HPDE6-E6E7 (cell line): ENCODE results near the gene SMR3B.

Experiments
- DNase-seq: peaks from one replicate; pipeline ENCODE4 v3.0.0; 2011; ENCODE audit warnings: missing footprints; ENCODE audit errors: extremely low spot score

SMR3B gene

GRCh38 chr4:70382691-70383181 is at the start of gene SMR3B:
TSS of gene SMR3B (plus strand) at chr4:70383131. CDS start at chr4:70384511, 1,380 bp downstream.
- no peak for DNase-seq

DNA sequence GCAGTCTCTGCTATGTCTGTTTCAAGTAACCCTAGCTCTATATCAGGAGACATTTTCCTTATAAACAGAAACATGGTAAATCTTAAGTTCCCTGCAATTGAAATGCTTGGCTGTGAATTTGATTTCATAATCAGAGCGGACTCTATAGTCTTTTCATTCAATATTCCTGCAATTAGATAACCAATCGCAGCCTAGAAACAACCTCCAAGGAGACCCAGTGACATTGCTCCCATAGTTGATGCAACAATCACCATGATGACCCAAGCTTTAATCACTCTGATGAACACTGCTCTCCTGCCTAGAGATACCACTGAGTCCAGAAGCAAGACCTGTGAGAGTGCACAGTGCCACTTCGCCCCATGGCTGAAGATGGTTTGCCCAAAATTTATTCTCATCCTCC is 48.2 kb upstream of the SMR3B start, which contains the start of gene CABS1:
Gene CABS1, plus strand, starts transcription at position 301 of the 400 bp plus-strand sequence. Its CDS starts 59 bp downstream, at position 360.
- no peak for DNase-seq

DNA sequence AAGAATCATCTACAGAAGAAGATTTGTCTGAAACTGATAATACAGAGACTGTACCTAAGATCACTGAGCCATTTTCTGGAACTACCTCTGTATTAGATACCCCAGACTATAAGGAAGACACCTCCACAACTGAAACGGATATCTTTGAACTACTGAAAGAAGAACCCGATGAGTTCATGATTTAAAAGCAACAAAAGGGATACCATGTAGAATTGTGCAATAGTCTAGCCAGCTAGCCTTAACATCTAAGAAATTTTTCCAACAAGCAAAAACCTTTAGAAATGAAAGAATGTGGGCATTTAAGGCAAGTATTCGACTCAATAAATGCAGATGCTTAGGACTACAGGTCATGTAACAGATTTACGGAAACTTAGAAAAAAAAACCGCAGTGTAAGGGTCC is 46.9 kb upstream of the SMR3B start:
- DNase-seq, result no peak

- DNase-seq, result no peak
Measured at GRCh38 chr4:70337886-70338420, 45.0 kb upstream of the SMR3B start.

DNA sequence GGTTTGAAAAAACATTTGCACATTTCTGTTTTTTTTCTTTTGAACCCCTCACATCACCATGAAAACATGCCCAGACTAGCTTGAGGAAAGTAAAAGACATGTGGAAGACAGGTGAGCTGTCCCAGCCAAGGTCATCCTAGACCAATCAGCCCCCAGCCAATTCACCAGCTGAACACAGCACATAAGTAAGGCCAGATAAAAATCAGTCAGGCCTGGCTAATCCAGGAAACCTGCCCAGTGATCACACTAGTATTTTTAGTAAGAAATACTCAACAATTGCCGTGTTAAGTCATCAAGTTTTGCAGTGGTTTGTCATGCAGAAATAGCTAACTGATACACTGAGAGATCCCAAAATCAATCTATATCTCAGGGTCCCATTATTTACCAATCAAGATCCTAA is 26.7 kb upstream of the SMR3B start:
- no peak for DNase-seq

DNA sequence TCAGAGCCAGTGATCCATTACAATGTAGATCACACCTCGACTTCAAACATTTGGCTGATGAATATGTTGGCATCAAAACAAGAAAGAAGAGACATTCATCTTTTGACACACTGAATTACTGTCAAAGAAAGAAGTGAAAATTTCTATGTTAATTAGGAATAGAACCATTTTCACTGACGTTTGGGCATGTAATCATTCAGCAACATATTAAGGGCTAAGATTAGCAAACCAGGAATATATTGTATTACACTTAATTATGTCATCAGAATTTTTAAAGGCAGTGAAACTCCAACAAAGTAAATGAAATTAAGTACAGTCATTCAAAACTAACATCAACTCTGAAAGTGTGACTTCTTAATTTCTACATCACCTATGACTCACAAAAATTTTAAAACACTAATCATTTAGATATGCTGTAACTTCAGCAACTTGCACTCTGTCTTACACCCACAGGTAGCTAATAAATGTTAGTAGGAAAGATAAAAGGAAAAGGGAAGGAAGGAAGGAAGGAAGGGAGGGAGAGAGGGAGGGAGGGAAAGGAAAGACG is 23.7 kb upstream of the SMR3B start:
- DNase-seq, result no peak

- no peak for DNase-seq
Measured at GRCh38 chr4:70360460-70360859, 22.5 kb upstream of the SMR3B start, which contains the start of gene SMR3A. TSS of gene SMR3A (plus strand) at chr4:70360760. CDS start at chr4:70362116, 1,356 bp downstream.

- no peak for DNase-seq
Measured at GRCh38 chr4:70364002-70364401, 18.9 kb upstream of the SMR3B start.

GRCh38 chr4:70365479-70365878 is 17.5 kb upstream of the SMR3B start:
- peak; percentile 16 for DNase-seq

- no peak for DNase-seq
Measured at GRCh38 chr4:70367813-70368212, 15.1 kb upstream of the SMR3B start.

GRCh38 chr4:70371987-70372386 is 10.9 kb upstream of the SMR3B start:
- DNase-seq, result no peak

DNA sequence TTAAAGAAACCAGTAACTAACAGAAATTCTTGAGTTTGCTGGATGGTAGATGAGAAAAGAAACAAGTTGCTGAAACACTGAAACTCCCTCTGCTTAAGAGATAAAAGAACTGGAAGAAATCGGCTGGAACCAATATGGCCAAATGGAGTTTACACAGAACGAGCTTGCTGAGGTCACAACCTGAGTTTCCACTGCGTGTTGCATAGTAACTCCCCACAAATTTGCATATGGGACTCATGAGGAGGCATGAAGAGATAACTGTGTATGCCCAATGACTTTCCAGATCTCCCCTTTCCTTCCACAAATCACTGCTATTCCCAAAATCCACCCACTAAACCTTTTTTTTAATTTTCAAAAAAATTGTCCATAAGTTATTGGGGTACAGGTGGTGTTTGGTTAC is 10.2 kb upstream of the SMR3B start:
- DNase-seq, result no peak

DNA sequence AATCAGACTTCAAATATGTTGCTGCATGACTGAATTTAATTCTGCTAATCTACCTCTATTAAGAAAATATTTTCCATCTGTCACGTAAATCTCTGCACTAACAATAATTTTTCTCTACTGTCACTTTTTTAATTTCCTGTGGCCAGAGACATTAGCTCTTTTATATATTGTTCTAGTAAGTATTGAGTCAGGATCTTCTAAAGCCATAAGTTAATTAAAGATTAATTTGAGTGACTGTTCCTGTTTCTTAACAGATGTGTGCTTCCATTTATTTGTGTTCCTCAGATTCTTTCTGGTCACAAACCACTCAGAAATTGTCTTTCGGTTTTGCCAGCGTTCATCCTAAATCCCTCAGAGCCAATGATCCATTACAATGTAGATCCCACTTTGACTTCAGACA is 2.4 kb upstream of the SMR3B start:
- DNase-seq, result no peak

DNA sequence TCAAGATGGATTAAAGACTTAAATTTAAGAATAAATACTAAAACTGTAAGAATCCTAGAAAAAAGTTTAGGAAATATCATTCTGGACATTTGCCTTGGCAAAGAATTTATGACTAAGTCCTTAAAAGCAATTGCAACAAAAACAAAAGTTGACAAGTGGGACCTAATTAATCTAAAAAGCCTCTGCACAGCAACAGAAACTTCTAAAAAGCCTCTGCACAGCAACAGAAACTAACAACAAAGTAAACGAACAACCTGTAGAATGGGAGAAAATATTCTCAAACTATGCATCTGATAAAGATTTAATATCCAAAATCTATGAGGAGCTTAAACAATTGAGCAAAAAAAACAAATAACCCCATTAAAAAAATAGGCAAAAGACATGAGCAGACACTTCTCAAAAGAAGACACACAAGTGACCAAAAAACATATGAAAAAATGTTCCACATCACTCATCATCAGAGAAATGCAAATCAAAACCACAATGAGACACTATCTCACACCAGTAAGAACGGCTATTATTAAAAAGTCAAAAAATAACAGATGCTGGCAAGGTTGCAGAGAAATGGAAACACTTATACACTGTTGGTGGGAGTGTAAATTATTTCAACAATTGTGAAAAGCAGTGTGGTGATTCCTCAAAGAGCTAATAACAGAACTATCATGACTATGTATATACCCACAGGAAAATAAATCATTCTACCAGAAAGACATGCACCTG is 9.3 kb downstream of the SMR3B start:
- no peak for DNase-seq

GRCh38 chr4:70397580-70397979 is 14.6 kb downstream of the SMR3B start, which contains the start of gene OPRPN:
TSS of gene OPRPN (plus strand) at chr4:70397940. CDS start at chr4:70399286, 1,346 bp downstream.
- DNase-seq, result no peak

GRCh38 chr4:70399319-70399718 is 16.4 kb downstream of the SMR3B start:
- DNase-seq, result peak; percentile 32

- no peak for DNase-seq
Measured at GRCh38 chr4:70402762-70403161, 19.8 kb downstream of the SMR3B start.

DNA sequence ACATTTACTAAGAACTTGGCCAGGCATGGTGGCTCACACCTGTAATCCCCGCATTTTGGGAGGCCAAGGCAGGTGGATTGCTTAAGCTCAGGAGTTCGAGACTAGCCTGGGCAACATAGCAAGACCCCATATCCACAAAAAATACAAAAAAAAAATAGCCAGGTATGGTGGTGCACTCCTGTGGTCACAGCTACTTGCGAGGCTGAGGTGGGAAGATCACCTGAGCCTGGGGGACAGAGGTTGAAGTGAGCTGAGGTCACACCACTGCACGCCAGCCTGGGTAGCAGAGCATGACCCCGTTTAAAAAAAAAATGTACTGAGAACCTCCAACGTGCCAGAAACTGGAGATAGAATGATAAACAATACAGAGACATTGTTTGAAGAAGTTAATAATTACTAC is 22.8 kb downstream of the SMR3B start:
- no peak for DNase-seq

- no peak for DNase-seq
Measured at GRCh38 chr4:70425306-70425705, 42.4 kb downstream of the SMR3B start.

- DNase-seq, result no peak
Measured at GRCh38 chr4:70426789-70427188, 43.9 kb downstream of the SMR3B start.

GRCh38 chr4:70437197-70437596 is 54.3 kb downstream of the SMR3B start:
- DNase-seq, result no peak
